HG02642 (cell line): ENCODE data around the gene GNAT1.
"Not testable (repeated sequence)": the region's sequence is repeated elsewhere in the genome, so short reads cannot be mapped to it uniquely, and the experiment has no call there.

Source experiments
- ATAC-seq: cut with Tn5 transposase; IDR thresholded peaks from one replicate; pipeline ENCODE4 v1.9.1; 2021; ENCODE audit warnings: mild to moderate bottlenecking; ENCODE audit not compliant: unreplicated experiment, poor library complexity

The GNAT1 gene

GRCh38 chr3:50201573-50202315 lies 10.3 kb downstream of the GNAT1 start:
- no peak for ATAC-seq

- ATAC-seq = no peak
These were observed 11.1 kb downstream of the GNAT1 start for GRCh38 chr3:50202353-50203112.

DNA sequence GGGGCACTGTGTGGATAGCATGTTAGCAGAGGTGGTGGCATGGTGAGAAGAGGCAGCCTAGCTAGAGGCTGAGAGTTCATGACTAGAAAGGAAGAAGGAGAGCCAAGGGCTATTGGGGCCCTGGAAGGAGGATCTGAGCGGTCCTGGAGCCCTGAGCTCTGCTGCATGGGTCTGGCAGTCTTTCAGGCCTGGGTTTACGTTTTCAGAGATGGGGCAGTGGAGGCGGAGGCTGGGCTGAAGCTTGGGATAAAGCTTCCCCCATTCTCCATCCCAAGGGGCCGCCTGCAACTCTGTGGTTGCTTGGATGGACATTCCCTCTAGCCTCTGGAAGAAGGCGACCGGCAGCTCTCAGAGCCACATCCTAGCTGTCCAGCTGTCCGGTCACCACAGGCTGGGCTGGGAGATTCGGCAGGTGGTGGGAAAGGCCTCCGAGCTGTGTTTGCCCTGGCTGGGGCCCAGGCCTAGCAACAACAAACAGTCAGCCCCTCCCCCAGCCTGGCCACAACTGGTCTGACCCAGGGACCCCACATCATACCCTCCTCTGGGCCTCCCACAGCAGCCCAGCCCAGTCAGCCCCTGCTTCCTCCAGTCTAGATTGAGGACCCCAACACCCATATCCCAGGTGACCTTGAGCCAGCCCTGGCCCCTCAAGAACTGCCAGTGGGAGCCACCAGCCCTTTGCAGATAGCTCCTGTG lies 11.9 kb downstream of the GNAT1 start:
- ATAC-seq = no peak

- ATAC-seq = no peak
These were observed 12.7 kb downstream of the GNAT1 start for GRCh38 chr3:50203809-50204803.

- no peak for ATAC-seq
These were observed 13.5 kb downstream of the GNAT1 start, which contains the start of gene SLC38A3 for GRCh38 chr3:50204804-50205412. Gene SLC38A3, plus strand, starts transcription at chr3:50205271. Its CDS starts 8,929 bp downstream, at chr3:50214200.

- no peak for ATAC-seq
These were observed 14.2 kb downstream of the GNAT1 start for GRCh38 chr3:50205413-50206276.

DNA sequence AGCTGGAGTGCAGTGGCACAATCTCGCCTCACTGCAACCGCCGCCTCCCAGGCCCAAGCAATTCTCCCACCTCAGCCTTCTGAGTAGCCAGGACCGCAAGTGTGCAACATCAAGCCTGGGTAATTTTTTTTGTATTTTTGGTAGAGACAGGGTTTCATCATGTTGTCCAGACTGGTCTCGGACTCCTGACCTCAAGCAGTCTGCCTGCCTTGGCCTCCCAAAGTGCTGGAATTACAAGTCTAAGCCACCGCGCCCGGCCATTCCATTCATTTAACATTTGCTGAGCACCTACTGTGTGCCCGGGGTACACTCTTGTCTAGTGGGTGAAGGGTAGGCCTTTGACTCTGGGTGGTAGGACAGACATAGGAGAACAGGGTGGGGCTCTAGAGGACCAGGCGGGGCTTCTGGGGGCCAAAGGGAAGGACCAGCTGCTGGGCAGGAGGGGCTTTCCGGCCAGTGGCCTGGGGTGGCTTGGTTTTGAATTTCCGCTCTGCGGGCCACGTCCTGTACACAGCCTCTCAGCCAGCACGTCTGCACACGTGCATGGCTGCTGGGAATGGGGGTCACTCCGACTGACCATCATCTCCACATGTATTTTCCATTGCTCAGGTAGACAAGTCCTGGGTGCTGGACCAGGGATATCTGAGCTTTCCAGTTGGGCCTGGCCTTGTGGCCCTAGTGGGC lies 16.1 kb downstream of the GNAT1 start:
- ATAC-seq = no peak

DNA sequence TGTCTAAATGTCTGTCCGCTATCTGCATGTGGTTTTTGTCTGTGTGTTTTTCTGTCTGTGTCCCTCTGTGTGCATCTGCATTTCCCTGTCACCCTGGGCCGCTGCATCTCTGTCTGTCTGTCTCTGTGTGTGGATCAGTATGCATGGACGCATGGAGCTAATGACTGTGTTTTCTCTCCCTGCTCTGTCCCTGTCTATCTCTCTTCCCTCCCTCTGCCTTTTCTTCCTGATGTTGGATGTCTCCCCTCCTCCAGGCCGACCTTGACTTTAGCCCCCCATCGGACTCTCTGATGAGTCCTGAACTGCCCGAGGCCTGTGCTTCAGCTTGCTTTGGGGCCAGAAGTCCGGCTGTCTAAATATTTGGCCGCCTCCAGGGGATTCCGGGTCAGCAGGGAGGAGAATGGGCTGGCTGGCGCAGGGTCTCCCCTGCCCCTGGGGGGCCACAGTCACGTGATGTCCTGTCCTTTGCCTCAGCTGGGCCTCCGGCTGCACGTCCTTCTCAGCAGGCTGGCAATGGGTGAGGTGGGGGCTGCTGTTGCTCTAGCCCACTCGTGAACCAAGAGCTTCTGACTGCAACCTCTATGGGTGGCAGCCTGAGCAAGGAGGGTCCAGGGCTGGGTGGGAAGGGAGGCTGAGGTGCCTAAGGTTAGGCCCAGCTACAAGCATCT lies 17.4 kb downstream of the GNAT1 start:
- no peak for ATAC-seq

GRCh38 chr3:50210176-50210509 lies 18.7 kb downstream of the GNAT1 start:
- ATAC-seq = no peak

GRCh38 chr3:50210510-50211367 lies 19.3 kb downstream of the GNAT1 start:
- no peak for ATAC-seq

DNA sequence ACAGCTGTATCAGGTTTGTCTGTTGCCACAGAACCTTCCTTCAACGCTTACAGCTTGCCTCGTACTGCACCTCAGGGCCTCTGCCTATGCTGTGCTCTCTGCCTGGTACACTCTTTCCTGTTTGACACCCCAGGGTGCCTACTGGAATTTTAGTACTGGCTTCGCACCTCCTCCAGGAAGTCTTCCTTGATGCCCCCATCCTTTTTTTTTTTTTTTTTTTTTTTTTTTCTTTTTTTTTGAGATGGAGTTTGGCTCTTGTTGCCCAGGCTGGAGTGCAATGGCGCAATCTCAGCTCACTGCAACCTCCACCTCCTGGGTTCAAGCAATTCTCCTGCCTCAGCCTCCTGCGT lies 19.9 kb downstream of the GNAT1 start:
- not testable (repeated sequence) for ATAC-seq

DNA sequence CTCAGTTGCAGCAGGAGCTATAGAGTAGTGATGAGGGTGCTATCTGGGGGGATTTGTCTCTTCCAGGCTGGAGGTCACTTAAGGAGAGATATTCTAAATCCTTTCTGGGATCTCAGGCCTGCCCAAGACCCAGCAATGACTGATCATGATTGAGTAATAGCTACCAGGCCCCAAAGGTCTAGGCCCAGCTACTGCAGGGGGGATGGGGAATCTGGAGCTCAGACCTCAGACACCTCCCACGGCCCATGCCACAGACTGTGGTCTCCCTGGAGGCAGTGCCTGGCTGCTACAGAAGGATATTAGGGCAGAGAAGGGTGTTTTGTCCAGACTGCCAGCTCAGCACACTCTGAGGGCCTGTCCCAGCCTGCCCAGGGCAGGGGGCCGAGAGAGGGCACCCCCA lies 20.5 kb downstream of the GNAT1 start:
- ATAC-seq = no peak

DNA sequence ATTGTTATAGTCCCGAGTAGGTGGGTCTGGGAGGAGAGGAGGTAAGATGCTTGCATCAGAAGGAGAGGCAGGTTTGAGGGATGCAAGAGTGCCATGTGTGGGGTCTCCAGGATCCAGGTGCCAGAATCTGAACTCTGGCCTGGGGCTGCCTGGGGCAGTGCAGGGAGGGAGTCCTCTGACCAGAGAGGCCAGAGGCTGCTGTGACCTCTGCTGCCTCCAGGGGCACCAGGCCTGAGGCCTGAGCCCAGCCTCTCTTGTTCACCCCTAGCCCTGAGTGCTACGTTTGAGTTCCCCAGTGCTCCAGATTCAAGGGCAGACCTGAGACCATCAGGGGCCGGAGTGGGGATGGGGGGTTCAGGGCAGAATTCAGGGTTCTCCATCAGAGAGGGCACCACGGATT lies 21.1 kb downstream of the GNAT1 start:
- ATAC-seq = no peak

- ATAC-seq = no peak
These were observed 21.6 kb downstream of the GNAT1 start for GRCh38 chr3:50212971-50213370.

DNA sequence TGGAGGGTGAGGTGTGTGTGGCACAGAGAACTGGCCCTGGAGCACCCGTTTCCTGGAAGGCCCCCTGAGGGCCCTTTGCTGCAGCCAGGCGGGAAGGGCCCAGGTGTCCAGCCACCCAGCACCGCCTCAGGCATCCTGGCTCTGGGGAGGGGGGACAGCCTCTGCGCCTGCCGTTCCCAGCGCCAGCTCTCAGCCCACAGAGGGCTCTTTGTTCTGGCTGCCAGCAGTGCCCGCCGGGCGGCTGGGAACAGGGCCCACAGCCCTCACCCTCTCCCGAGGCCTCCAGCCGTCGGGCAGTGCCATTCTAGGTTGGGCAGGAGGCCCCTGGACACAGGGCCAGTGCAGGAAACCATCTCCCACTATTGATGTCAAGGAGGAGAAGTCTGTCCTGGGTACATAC lies 22.0 kb downstream of the GNAT1 start:
- ATAC-seq = no peak

GRCh38 chr3:50214824-50215223 lies 23.4 kb downstream of the GNAT1 start:
- ATAC-seq = no peak

DNA sequence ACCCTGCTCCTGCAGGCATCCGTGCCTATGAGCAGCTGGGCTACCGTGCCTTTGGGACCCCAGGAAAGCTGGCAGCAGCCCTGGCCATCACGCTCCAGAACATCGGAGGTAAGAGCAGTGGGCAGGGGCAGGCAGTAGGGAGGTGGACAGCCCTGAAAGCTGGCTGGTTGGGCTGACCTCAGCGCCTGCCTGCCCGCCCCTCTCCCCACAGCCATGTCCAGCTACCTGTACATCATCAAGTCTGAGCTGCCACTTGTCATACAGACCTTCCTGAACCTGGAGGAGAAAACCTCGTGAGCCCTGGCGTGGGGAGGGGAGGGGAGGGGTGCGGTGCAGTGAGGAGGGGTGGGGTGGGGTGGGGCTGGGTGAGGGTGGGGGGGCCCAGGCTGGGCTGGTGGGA lies 24.1 kb downstream of the GNAT1 start:
- ATAC-seq = no peak
